Esophagus muscularis mucosa (tissue), 4 donors: Measurements from ENCODE around the gene IER3IP1. TPM values are rescaled to one million over a fixed set of nuclear protein-coding genes. Genes with fewer than 3 reads are reported as not detected.
"Not testable (repeated sequence)": the region's sequence is repeated elsewhere in the genome, so short reads cannot be mapped to it uniquely, and the experiment has no call there.

Experiments used
- DNase-seq: peaks from one replicate; pipeline ENCODE4 v3.0.0-alpha.2; 2017; ENCODE audit errors: extremely low spot score
- H3K27ac ChIP-seq, 4 donors: fragments of 200-600 bp; sonication (generic); replicated peaks in 1 of 4; 1 replicate in 3 of 4; 2 replicates in 1 of 4; pipeline ENCODE4 v1.5.1; 2016 to 2019; ENCODE audit warnings: mild to moderate bottlenecking in 1 of 4
- H3K27me3 ChIP-seq, 4 donors: fragments of 200-600 bp; sonication (generic); one replicate each; pipeline versions ENCODE4 v1.5.1 to v1.6.0; 2016 to 2019
- H3K36me3 ChIP-seq, 4 donors: fragments of 200-600 bp; sonication (generic); one replicate each; pipeline ENCODE4 v1.5.1; 2016 to 2019
- H3K4me1 ChIP-seq, 4 donors: fragments of 200-600 bp; sonication (generic); one replicate each; pipeline ENCODE4 v1.5.1; 2016 to 2019
- H3K4me3 ChIP-seq, 4 donors: fragments of 200-600 bp; sonication (generic); 1 replicate in 2 of 4; 2 replicates in 2 of 4; pipeline ENCODE4 v1.5.1; 2016 to 2019; ENCODE audit warnings: mild to moderate bottlenecking in 4 of 4, moderate library complexity in 1 of 4
- H3K9me3 ChIP-seq, 4 donors: fragments of 200-600 bp; sonication (generic); 1 replicate in 3 of 4; 2 replicates in 1 of 4; pipeline ENCODE4 v1.5.1; 2016 to 2019
- CTCF ChIP-seq, 3 experiments: fragments of 200-600 bp in 2 of 3; fragments of 450-650 bp in 1 of 3; sonication (generic) in 2 of 3; IDR thresholded peaks; one replicate each; pipeline ENCODE4 v1.5.1; 2017 to 2019; ENCODE audit warnings: antibody characterized with exemption in 3 of 3, mild to moderate bottlenecking in 2 of 3, moderate library complexity in 1 of 3
- EP300 ChIP-seq: sonication (generic); formaldehyde crosslinking; IDR thresholded peaks from one replicate; pipeline ENCODE4 v1.6.1; 2017; ENCODE audit warnings: antibody characterized with exemption
- POLR2A ChIP-seq: fragments of 450-650 bp; IDR thresholded peaks from one replicate; pipeline ENCODE4 v1.6.1; 2017; ENCODE audit warnings: antibody characterized with exemption, moderate library complexity, mild to moderate bottlenecking, low read depth
- POLR2AphosphoS5 ChIP-seq, 2 donors: sonication (generic); formaldehyde crosslinking; IDR thresholded peaks; one replicate each; pipeline ENCODE4 v1.6.1; 2017; ENCODE audit warnings: antibody characterized with exemption in 2 of 2
- WGBS: methylation state at CpG from one replicate; pipeline ENCODE4 v1.1.5; 2018; 5-methylcytosine and 5-hydroxymethylcytosine counted together
- intact Hi-C: fragments of 100-400 bp; cut with DNase I; formaldehyde crosslinking; loops from one replicate; pipeline ENCODE4 v1.15.1; 2023
- total RNA-seq, 4 donors: library from RNA; depleted of rRNA; stranded (reverse); fragments of >200 nt; gene quantifications; one replicate each; pipeline versions ENCODE4 v1.1.0 to v1.2.1, GENCODE V29; 2016

The IER3IP1 gene
- total RNA-seq, 4 donors from 2014 or later: 7.0 to 9.1 (median 7.5) TPM

- no peaks in the 10 kb centered on the region for H3K4me1 ChIP-seq
- TF ChIP-seq EP300 (no peak), CTCF (IDR thresholded peaks at IDR 0.05) (peak; percentile 67 to 78 (median 74)), POLR2AphosphoS5 (IDR thresholded peaks at IDR 0.05) (no peak)
- H3K36me3 ChIP-seq: no peaks in the 10 kb centered on the region
- intact Hi-C loops: no loop called here
- no peak overlapping the region for H3K27ac ChIP-seq
- WGBS: 50% methylated on average over 3 of the region's 3 CpGs
- no peak for DNase-seq
- peaks cover 0 to 21% (median 0%) of the 10 kb centered on the region in 4 donors for H3K27me3 ChIP-seq
- no peaks in the 10 kb centered on the region for H3K9me3 ChIP-seq
- H3K4me3 ChIP-seq: no peak overlapping the region
These were observed 28.9 kb upstream of the IER3IP1 start for GRCh38 chr18:47204908-47205522.

- H3K27me3 ChIP-seq: peaks cover 0 to 17% (median 0%) of the 10 kb centered on the region in 4 donors
- no peaks in the 10 kb centered on the region for H3K36me3 ChIP-seq
- 62% methylated on average over 3 of the region's 3 CpGs for WGBS
- no peaks in the 10 kb centered on the region for H3K9me3 ChIP-seq
- no peak overlapping the region for H3K4me3 ChIP-seq
- no peak for DNase-seq
- TF ChIP-seq EP300: no peak
- no peak for TF ChIP-seq CTCF (IDR thresholded peaks at IDR 0.05)
- no peak for TF ChIP-seq POLR2A
- TF ChIP-seq POLR2AphosphoS5 (IDR thresholded peaks at IDR 0.05): no peak
- H3K27ac ChIP-seq: no peak overlapping the region
- intact Hi-C loops: loop anchor here (2.0 kb wide), 1 partner anchor 103 kb away; no protein-coding TSS in a partner anchor
- H3K4me1 ChIP-seq: no peaks in the 10 kb centered on the region
These were observed 27.7 kb upstream of the IER3IP1 start for GRCh38 chr18:47203626-47204464.

- H3K36me3 ChIP-seq, DNase-seq, intact Hi-C loops, H3K27me3 ChIP-seq, H3K4me1 ChIP-seq, H3K9me3 ChIP-seq, H3K4me3 ChIP-seq, H3K27ac ChIP-seq: not testable (repeated sequence)
- WGBS: 55% methylated on average over 3 of the region's 3 CpGs
These were observed 19.8 kb upstream of the IER3IP1 start for GRCh38 chr18:47195961-47196360.

GRCh38 chr18:47191961-47192360, 15.8 kb upstream of the IER3IP1 start:
- Histone ChIP-seq H3K9me3 (no peaks in the 10 kb centered on the region), H3K4me3 (no peak overlapping the region), H3K4me1 (no peaks in the 10 kb centered on the region), H3K27ac (no peak overlapping the region), H3K36me3 (no peaks in the 10 kb centered on the region), H3K27me3 (peaks cover 0 to 14% (median 0%) of the 10 kb centered on the region in 4 donors)
- TF ChIP-seq CTCF (IDR thresholded peaks at IDR 0.05) (no peak), EP300 (no peak), POLR2A (no peak)
- WGBS: 96% methylated on average over 2 of the region's 2 CpGs
- intact Hi-C loops: no loop called here
- no peak for DNase-seq

- no peak for DNase-seq
- intact Hi-C loops: no loop called here
- Histone ChIP-seq H3K4me1 (no peaks in the 10 kb centered on the region), H3K9me3 (no peaks in the 10 kb centered on the region), H3K4me3 (no peak overlapping the region), H3K27me3 (peaks cover 0 to 5% (median 0%) of the 10 kb centered on the region in 4 donors), H3K27ac (no peak overlapping the region), H3K36me3 (no peaks in the 10 kb centered on the region)
- TF ChIP-seq CTCF (IDR thresholded peaks at IDR 0.05) (no peak), POLR2A (no peak), POLR2AphosphoS5 (IDR thresholded peaks at IDR 0.05) (no peak), EP300 (no peak)
- 96% methylated on average over 7 of the region's 7 CpGs for WGBS
These were observed 11.6 kb upstream of the IER3IP1 start for GRCh38 chr18:47187721-47188120.
